Measurements from ENCODE around the gene MAP2K3. TPM values are rescaled to one million over a fixed set of nuclear protein-coding genes. Genes with fewer than 3 reads are reported as not detected.

Gene MAP2K3
- polyA plus RNA-seq, 1 donor from 2014 or later, result 5.3 TPM

DNA sequence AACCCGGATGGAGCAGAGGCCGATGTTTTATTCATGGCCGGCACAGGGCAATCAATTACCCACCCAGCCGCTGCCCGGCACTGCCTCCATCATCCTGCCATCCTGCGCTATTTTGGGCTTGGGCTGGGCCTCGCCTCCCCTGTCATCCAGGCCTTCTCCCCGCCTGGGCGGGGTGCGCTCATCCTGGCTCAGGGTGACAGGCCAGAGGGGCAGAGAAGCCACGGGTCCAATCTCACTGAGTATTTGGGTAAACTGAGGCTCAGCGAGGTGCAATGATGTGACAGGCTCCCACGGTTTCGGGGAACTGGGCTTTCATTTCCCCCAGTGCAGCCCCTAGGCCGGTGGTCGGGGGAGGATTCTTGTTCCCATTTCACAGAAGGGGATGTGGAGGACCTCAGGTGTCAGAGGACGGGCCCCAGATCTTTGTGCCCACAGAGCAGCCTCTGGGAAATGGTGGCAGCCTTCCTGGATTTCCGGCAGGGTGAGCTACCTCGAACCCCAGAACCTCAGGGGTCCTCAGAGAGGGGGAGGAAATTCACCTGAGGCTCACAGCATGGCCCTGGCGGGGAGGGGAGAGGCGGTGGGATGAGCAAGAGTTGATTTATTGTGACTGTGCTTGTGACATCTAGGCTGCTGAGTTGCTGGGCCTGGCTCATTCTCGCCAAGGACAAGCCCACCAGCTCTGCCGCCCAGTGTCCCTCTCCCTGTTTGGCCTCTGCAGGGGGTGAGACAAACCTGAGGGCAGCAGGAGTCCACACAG lies 67.9 kb downstream of the MAP2K3 start:
- Histone ChIP-seq H3K9me3 (ENCODE audit: low read length) (no peaks in the 10 kb centered on the region), H3K4me3 (ENCODE audit: low read length) (no peak overlapping the region), H3K9me2 (ENCODE audit: insufficient read depth, low read length) (no peaks in the 10 kb centered on the region), H3K27me3 (ENCODE audit: insufficient read depth, low read depth, low read length) (no peaks in the 10 kb centered on the region), H2AFZ (ENCODE audit: low read depth, low read length) (no peak overlapping the region), H4K20me1 (ENCODE audit: insufficient read depth) (no peaks in the 10 kb centered on the region), H3K36me3 (ENCODE audit: insufficient read depth, low read length) (no peaks in the 10 kb centered on the region), H3K9ac (ENCODE audit: low read length) (no peak overlapping the region), H3K4me2 (ENCODE audit: low read length) (no peak overlapping the region), H3F3A (ENCODE audit: insufficient read depth, low read length, poor library complexity, severe bottlenecking) (no peaks in the 10 kb centered on the region), H3K27ac (ENCODE audit: low read length) (no peak overlapping the region), H3K79me2 (replicated peaks; ENCODE audit: insufficient read depth, low read length) (no peaks in the 10 kb centered on the region)
- TF ChIP-seq POLR2AphosphoS5 (IDR thresholded peaks at IDR 0.05) (no peak), RAD21 (conservative IDR thresholded peaks at IDR 0.05) (no peak), EP300 (conservative IDR thresholded peaks at IDR 0.05; ENCODE audit: poor library complexity, severe bottlenecking) (no peak), SMC3 (conservative IDR thresholded peaks at IDR 0.05; ENCODE audit: poor library complexity) (no peak), MXI1 (conservative IDR thresholded peaks at IDR 0.05; ENCODE audit: poor library complexity, severe bottlenecking) (no peak)
- TF ChIP-seq, protein P1, sequence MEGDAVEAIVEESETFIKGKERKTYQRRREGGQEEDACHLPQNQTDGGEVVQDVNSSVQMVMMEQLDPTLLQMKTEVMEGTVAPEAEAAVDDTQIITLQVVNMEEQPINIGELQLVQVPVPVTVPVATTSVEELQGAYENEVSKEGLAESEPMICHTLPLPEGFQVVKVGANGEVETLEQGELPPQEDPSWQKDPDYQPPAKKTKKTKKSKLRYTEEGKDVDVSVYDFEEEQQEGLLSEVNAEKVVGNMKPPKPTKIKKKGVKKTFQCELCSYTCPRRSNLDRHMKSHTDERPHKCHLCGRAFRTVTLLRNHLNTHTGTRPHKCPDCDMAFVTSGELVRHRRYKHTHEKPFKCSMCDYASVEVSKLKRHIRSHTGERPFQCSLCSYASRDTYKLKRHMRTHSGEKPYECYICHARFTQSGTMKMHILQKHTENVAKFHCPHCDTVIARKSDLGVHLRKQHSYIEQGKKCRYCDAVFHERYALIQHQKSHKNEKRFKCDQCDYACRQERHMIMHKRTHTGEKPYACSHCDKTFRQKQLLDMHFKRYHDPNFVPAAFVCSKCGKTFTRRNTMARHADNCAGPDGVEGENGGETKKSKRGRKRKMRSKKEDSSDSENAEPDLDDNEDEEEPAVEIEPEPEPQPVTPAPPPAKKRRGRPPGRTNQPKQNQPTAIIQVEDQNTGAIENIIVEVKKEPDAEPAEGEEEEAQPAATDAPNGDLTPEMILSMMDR (IDR thresholded peaks at IDR 0.05; ENCODE audit: poor library complexity, severe bottlenecking), result no peak

- no peak overlapping the region for H2AFZ ChIP-seq (ENCODE audit: low read depth, low read length)
- H3F3A ChIP-seq (ENCODE audit: insufficient read depth, low read length, poor library complexity, severe bottlenecking), result no peaks in the 10 kb centered on the region
- no peak overlapping the region for H3K27ac ChIP-seq (ENCODE audit: low read length)
- no peaks in the 10 kb centered on the region for H3K36me3 ChIP-seq (ENCODE audit: insufficient read depth, low read length)
- H3K4me3 ChIP-seq (ENCODE audit: low read length), result no peak overlapping the region
- H3K9ac ChIP-seq (ENCODE audit: low read length), result no peak overlapping the region
- no peak for TF ChIP-seq SMC3 (conservative IDR thresholded peaks at IDR 0.05; ENCODE audit: poor library complexity)
- no peak for TF ChIP-seq TAF1 (IDR thresholded peaks at IDR 0.05; ENCODE audit: low read depth)
- TF ChIP-seq POLR2AphosphoS5 (IDR thresholded peaks at IDR 0.05), result no peak
- no peak for TF ChIP-seq EP300 (conservative IDR thresholded peaks at IDR 0.05; ENCODE audit: poor library complexity, severe bottlenecking)
- TF ChIP-seq, protein P1 (IDR thresholded peaks at IDR 0.05; ENCODE audit: poor library complexity, severe bottlenecking), result no peak
- TF ChIP-seq EZH2 (IDR thresholded peaks at IDR 0.05; ENCODE audit: borderline replicate concordance, insufficient read depth, low read length, poor library complexity, severe bottlenecking), result no peak
- TF ChIP-seq, protein P2, sequence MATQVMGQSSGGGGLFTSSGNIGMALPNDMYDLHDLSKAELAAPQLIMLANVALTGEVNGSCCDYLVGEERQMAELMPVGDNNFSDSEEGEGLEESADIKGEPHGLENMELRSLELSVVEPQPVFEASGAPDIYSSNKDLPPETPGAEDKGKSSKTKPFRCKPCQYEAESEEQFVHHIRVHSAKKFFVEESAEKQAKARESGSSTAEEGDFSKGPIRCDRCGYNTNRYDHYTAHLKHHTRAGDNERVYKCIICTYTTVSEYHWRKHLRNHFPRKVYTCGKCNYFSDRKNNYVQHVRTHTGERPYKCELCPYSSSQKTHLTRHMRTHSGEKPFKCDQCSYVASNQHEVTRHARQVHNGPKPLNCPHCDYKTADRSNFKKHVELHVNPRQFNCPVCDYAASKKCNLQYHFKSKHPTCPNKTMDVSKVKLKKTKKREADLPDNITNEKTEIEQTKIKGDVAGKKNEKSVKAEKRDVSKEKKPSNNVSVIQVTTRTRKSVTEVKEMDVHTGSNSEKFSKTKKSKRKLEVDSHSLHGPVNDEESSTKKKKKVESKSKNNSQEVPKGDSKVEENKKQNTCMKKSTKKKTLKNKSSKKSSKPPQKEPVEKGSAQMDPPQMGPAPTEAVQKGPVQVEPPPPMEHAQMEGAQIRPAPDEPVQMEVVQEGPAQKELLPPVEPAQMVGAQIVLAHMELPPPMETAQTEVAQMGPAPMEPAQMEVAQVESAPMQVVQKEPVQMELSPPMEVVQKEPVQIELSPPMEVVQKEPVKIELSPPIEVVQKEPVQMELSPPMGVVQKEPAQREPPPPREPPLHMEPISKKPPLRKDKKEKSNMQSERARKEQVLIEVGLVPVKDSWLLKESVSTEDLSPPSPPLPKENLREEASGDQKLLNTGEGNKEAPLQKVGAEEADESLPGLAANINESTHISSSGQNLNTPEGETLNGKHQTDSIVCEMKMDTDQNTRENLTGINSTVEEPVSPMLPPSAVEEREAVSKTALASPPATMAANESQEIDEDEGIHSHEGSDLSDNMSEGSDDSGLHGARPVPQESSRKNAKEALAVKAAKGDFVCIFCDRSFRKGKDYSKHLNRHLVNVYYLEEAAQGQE (IDR thresholded peaks at IDR 0.05; ENCODE audit: borderline replicate concordance), result no peak
- TF ChIP-seq MXI1 (conservative IDR thresholded peaks at IDR 0.05; ENCODE audit: poor library complexity, severe bottlenecking), result no peak
- TF ChIP-seq RAD21 (conservative IDR thresholded peaks at IDR 0.05), result no peak
- H3K9me3 ChIP-seq (ENCODE audit: low read length), result no peaks in the 10 kb centered on the region
- no peaks in the 10 kb centered on the region for H3K79me2 ChIP-seq (replicated peaks; ENCODE audit: insufficient read depth, low read length)
- H3K9me2 ChIP-seq (ENCODE audit: insufficient read depth, low read length), result no peaks in the 10 kb centered on the region
- H4K20me1 ChIP-seq (ENCODE audit: insufficient read depth), result no peaks in the 10 kb centered on the region
- H3K27me3 ChIP-seq (ENCODE audit: insufficient read depth, low read depth, low read length), result no peaks in the 10 kb centered on the region
- H3K4me2 ChIP-seq (ENCODE audit: low read length), result no peak overlapping the region
These were observed 68.4 kb downstream of the MAP2K3 start for GRCh38 chr17:21352981-21353265.

All from neural cell (in vitro differentiated cells).